Activated CD4-positive, alpha-beta memory T cell treated with anti-CD3 and anti-CD28 coated beads, Interleukin-2, amount 10 ng/mL, durations not matched to agents 7 days and 5 days (primary cell): ENCODE measurements around the gene ANKRD55. TPM values are rescaled to one million over a fixed set of nuclear protein-coding genes. Genes with fewer than 3 reads are reported as not detected.
"Not testable (repeated sequence)": the region's sequence is repeated elsewhere in the genome, so short reads cannot be mapped to it uniquely, and the experiment has no call there.

ENCODE experiments used
- CTCF ChIA-PET: fragments of 350-600 bp; sonication (Branson Sonifier 250); formaldehyde crosslinking; loops from one replicate; lab custom pipeline; 2021; ENCODE audit warnings: antibody characterized with exemption, inconsistent platforms; lab: Charles Lee
- POLR2A ChIA-PET: fragments of 350-600 bp; sonication (Branson Sonifier 250); formaldehyde crosslinking; loops from one replicate; lab custom pipeline; 2021; ENCODE audit warnings: antibody characterized with exemption; lab: Charles Lee
- DNase-seq: peaks from one replicate; pipeline ENCODE4 v3.0.0-alpha.2; 2020
- H3K27ac Mint-ChIP-seq: one replicate; pipeline ENCODE4 v1.8.0; 2021; ENCODE audit warnings: mild to moderate bottlenecking, mixed read lengths
- H3K27me3 Mint-ChIP-seq: one replicate; pipeline ENCODE4 v1.8.0; 2021; ENCODE audit warnings: mixed read lengths
- H3K36me3 Mint-ChIP-seq: one replicate; pipeline ENCODE4 v1.8.0; 2021; ENCODE audit warnings: low read depth, mixed read lengths
- H3K4me1 Mint-ChIP-seq: one replicate; pipeline ENCODE4 v1.8.0; 2021; ENCODE audit warnings: mixed read lengths
- H3K4me3 Mint-ChIP-seq: one replicate; pipeline ENCODE4 v1.8.0; 2021; ENCODE audit warnings: mild to moderate bottlenecking, mixed read lengths
- H3K9me3 Mint-ChIP-seq: one replicate; pipeline ENCODE4 v1.8.0; 2021; ENCODE audit warnings: mixed read lengths
- total RNA-seq, 2 experiments: library from RNA; stranded (reverse); gene quantifications; one replicate each; pipeline ENCODE4 v1.2.3, GENCODE V29; 2021

ANKRD55 gene
- total RNA-seq, 2 experiments from 2014 or later = 3.5 to 3.7 TPM

- no peak overlapping the region for H3K27ac Mint-ChIP-seq
- no peaks in the 10 kb centered on the region for H3K9me3 Mint-ChIP-seq
- POLR2A ChIA-PET = no interaction called here
- H3K27me3 Mint-ChIP-seq = peaks cover 2% of the 10 kb centered on the region
- H3K36me3 Mint-ChIP-seq = peaks cover 11% of the 10 kb centered on the region
- DNase-seq = no peak
- CTCF ChIA-PET = no interaction called here
- peaks cover 38% of the 10 kb centered on the region for H3K4me1 Mint-ChIP-seq
- H3K4me3 Mint-ChIP-seq = no peak overlapping the region
Measured at GRCh38 chr5:56144211-56144610, 88.9 kb downstream of the ANKRD55 start.

GRCh38 chr5:56143373-56143714, 89.8 kb downstream of the ANKRD55 start:
- no peak overlapping the region for H3K4me3 Mint-ChIP-seq
- no peak for DNase-seq
- ChIA-PET POLR2A (interaction anchor here (1.4 kb wide), 1 partner anchor 149 kb away, joined by 3 read pairs; the partner anchor contains the start of gene IL6ST), CTCF (interaction anchor here (0.6 kb wide), 1 partner anchor 976 kb away, joined by 3 read pairs; no protein-coding TSS in a partner anchor)
- H3K27me3 Mint-ChIP-seq = peaks cover 4% of the 10 kb centered on the region
- H3K9me3 Mint-ChIP-seq = no peaks in the 10 kb centered on the region
- H3K36me3 Mint-ChIP-seq = peaks cover 13% of the 10 kb centered on the region
- H3K4me1 Mint-ChIP-seq = peaks cover 29% of the 10 kb centered on the region
- no peak overlapping the region for H3K27ac Mint-ChIP-seq

- POLR2A ChIA-PET = interaction anchor here (0.9 to 1.4 kb wide), 2 partner anchors 130 to 148 kb away, joined by 3 to 4 read pairs; partner anchors contain the start of gene IL6ST
- Mint-ChIP-seq H3K4me3 (no peak overlapping the region), H3K9me3 (no peaks in the 10 kb centered on the region), H3K27me3 (peaks cover 4% of the 10 kb centered on the region), H3K36me3 (peaks cover 12% of the 10 kb centered on the region), H3K4me1 (peaks cover 24% of the 10 kb centered on the region), H3K27ac (peak overlapping the region; percentile 7)
- no peak for DNase-seq
- CTCF ChIA-PET = interaction anchor here (0.6 kb wide), 1 partner anchor 976 kb away, joined by 3 read pairs; no protein-coding TSS in a partner anchor
Measured at GRCh38 chr5:56142614-56143372, 90.3 kb downstream of the ANKRD55 start.

GRCh38 chr5:56142233-56142613, 90.9 kb downstream of the ANKRD55 start:
- CTCF ChIA-PET = no interaction called here
- POLR2A ChIA-PET = interaction anchor here (0.9 to 1.4 kb wide), 2 partner anchors 130 to 147 kb away, joined by 3 to 4 read pairs; partner anchors contain the start of gene IL6ST
- no peak for DNase-seq
- Mint-ChIP-seq H3K27me3 (peaks cover 8% of the 10 kb centered on the region), H3K36me3 (peaks cover 11% of the 10 kb centered on the region), H3K9me3 (no peaks in the 10 kb centered on the region), H3K27ac (no peak overlapping the region), H3K4me1 (peaks cover 23% of the 10 kb centered on the region), H3K4me3 (no peak overlapping the region)

- Mint-ChIP-seq H3K27ac (no peak overlapping the region), H3K4me3 (no peak overlapping the region), H3K9me3 (no peaks in the 10 kb centered on the region), H3K36me3 (peaks cover 8% of the 10 kb centered on the region), H3K4me1 (peaks cover 20% of the 10 kb centered on the region), H3K27me3 (peaks cover 6% of the 10 kb centered on the region)
- ChIA-PET CTCF (interaction anchor here (0.5 kb wide), 1 partner anchor 33 kb away, joined by 4 read pairs; no protein-coding TSS in a partner anchor), POLR2A (no interaction called here)
- no peak for DNase-seq
Measured at GRCh38 chr5:56140073-56140472, 93.1 kb downstream of the ANKRD55 start.

- ChIA-PET POLR2A (no interaction called here), CTCF (interaction anchor here (1.0 kb wide), 1 partner anchor 119 kb away, joined by 3 read pairs; no protein-coding TSS in a partner anchor)
- Mint-ChIP-seq H3K36me3 (peaks cover 18% of the 10 kb centered on the region), H3K9me3 (peaks cover 7% of the 10 kb centered on the region), H3K4me1 (peaks cover 40% of the 10 kb centered on the region), H3K4me3 (no peak overlapping the region), H3K27me3 (peaks cover 1% of the 10 kb centered on the region), H3K27ac (no peak overlapping the region)
- no peak for DNase-seq
Measured at GRCh38 chr5:56130664-56131063, 102.5 kb downstream of the ANKRD55 start.

- H3K4me1 Mint-ChIP-seq = peaks cover 40% of the 10 kb centered on the region
- POLR2A ChIA-PET = no interaction called here
Measured at GRCh38 chr5:56129288-56129687, 103.8 kb downstream of the ANKRD55 start.

GRCh38 chr5:56128113-56128512, 105.0 kb downstream of the ANKRD55 start:
- POLR2A ChIA-PET = interaction anchor here (1.2 to 1.5 kb wide), 2 partner anchors 20 to 23 kb away, joined by 3 to 6 read pairs; no protein-coding TSS in a partner anchor

More at GRCh38 chr5:56129288-56129687, 103.8 kb downstream of the ANKRD55 start:
- no peak overlapping the region for H3K27ac Mint-ChIP-seq
- H3K4me3 Mint-ChIP-seq = no peak overlapping the region
- H3K9me3 Mint-ChIP-seq = peaks cover 7% of the 10 kb centered on the region
- DNase-seq = no peak
- peaks cover 1% of the 10 kb centered on the region for H3K27me3 Mint-ChIP-seq
- CTCF ChIA-PET = no interaction called here
- peaks cover 18% of the 10 kb centered on the region for H3K36me3 Mint-ChIP-seq

GRCh38 chr5:56126487-56127179, 106.5 kb downstream of the ANKRD55 start:
- ChIA-PET CTCF (no interaction called here), POLR2A (interaction anchor here (1.2 to 1.5 kb wide), 2 partner anchors 21 kb away, joined by 3 to 6 read pairs; no protein-coding TSS in a partner anchor)
- Mint-ChIP-seq H3K9me3 (peaks cover 7% of the 10 kb centered on the region), H3K27ac (no peak overlapping the region), H3K4me1 (peaks cover 34% of the 10 kb centered on the region), H3K27me3 (peaks cover 1% of the 10 kb centered on the region), H3K36me3 (peaks cover 16% of the 10 kb centered on the region), H3K4me3 (no peak overlapping the region)
- no peak for DNase-seq

More at GRCh38 chr5:56128113-56128512, 105.0 kb downstream of the ANKRD55 start:
- DNase-seq = peak; percentile 39
- Mint-ChIP-seq H3K36me3 (peaks cover 16% of the 10 kb centered on the region), H3K27ac (peak overlapping the region; percentile 68), H3K4me3 (no peak overlapping the region), H3K4me1 (peaks cover 37% of the 10 kb centered on the region), H3K9me3 (peaks cover 7% of the 10 kb centered on the region), H3K27me3 (peaks cover 1% of the 10 kb centered on the region)
- CTCF ChIA-PET = interaction anchor here (0.6 kb wide), 1 partner anchor 139 kb away, joined by 3 read pairs; no protein-coding TSS in a partner anchor

GRCh38 chr5:56123531-56124243, 109.4 kb downstream of the ANKRD55 start:
- H3K27ac Mint-ChIP-seq = no peak overlapping the region
- peaks cover 26% of the 10 kb centered on the region for H3K4me1 Mint-ChIP-seq
- peaks cover 2% of the 10 kb centered on the region for H3K27me3 Mint-ChIP-seq
- no peak for DNase-seq
- ChIA-PET CTCF (interaction anchor here (1.6 kb wide), 1 partner anchor 77 kb away, joined by 4 read pairs; no protein-coding TSS in a partner anchor), POLR2A (interaction anchor here (1.2 kb wide), 1 partner anchor 73 kb away, joined by 3 read pairs; no protein-coding TSS in a partner anchor)
- no peaks in the 10 kb centered on the region for H3K36me3 Mint-ChIP-seq
- no peak overlapping the region for H3K4me3 Mint-ChIP-seq
- no peaks in the 10 kb centered on the region for H3K9me3 Mint-ChIP-seq

- H3K27ac Mint-ChIP-seq, DNase-seq, H3K4me3 Mint-ChIP-seq, H3K9me3 Mint-ChIP-seq, H3K27me3 Mint-ChIP-seq, POLR2A ChIA-PET, CTCF ChIA-PET, H3K36me3 Mint-ChIP-seq: not testable (repeated sequence)
- peaks cover 14% of the 10 kb centered on the region for H3K4me1 Mint-ChIP-seq
Measured at GRCh38 chr5:56122360-56122985, 110.7 kb downstream of the ANKRD55 start.

- H3K36me3 Mint-ChIP-seq = no peaks in the 10 kb centered on the region
- ChIA-PET CTCF (no interaction called here), POLR2A (no interaction called here)
- no peaks in the 10 kb centered on the region for H3K9me3 Mint-ChIP-seq
- H3K27me3 Mint-ChIP-seq = peaks cover 2% of the 10 kb centered on the region
- H3K27ac Mint-ChIP-seq = no peak overlapping the region
- peaks cover 6% of the 10 kb centered on the region for H3K4me1 Mint-ChIP-seq
- no peak overlapping the region for H3K4me3 Mint-ChIP-seq
- DNase-seq = no peak
Measured at GRCh38 chr5:56119050-56119449, 114.1 kb downstream of the ANKRD55 start.
